NCI-H2029 treated with DMSO at 0.1 percent for 48 hours (cell line): ENCODE results near the gene TPGS1.

Source experiments
- DNase-seq: peaks from one replicate; lab custom pipeline; 2025; lab: John Stamatoyannopoulos, UW

The TPGS1 gene

GRCh38 chr19:540867-541637, 33.8 kb downstream of the TPGS1 start:
- DNase-seq: no peak

- no peak for DNase-seq
Measured at GRCh38 chr19:541699-542098, 34.4 kb downstream of the TPGS1 start.

GRCh38 chr19:542173-542866, 35.0 kb downstream of the TPGS1 start:
- DNase-seq: no peak

GRCh38 chr19:543910-544608, 36.8 kb downstream of the TPGS1 start, which contains the start of gene GZMM:
Gene GZMM (plus strand): TSS chr19:544053. CDS start chr19:544072, 19 bp downstream.
- no peak for DNase-seq

GRCh38 chr19:547117-547516, 39.8 kb downstream of the TPGS1 start:
- DNase-seq: no peak

- no peak for DNase-seq
Measured at GRCh38 chr19:547836-548720, 40.8 kb downstream of the TPGS1 start.

- DNase-seq: no peak
Measured at GRCh38 chr19:548886-549830, 41.9 kb downstream of the TPGS1 start.

GRCh38 chr19:554817-555216, 47.5 kb downstream of the TPGS1 start:
- DNase-seq: no peak

GRCh38 chr19:555474-555808, 48.1 kb downstream of the TPGS1 start:
- DNase-seq: no peak

- no peak for DNase-seq
Measured at GRCh38 chr19:556611-557382, 49.5 kb downstream of the TPGS1 start.

- DNase-seq: no peak
Measured at GRCh38 chr19:558770-559439, 51.6 kb downstream of the TPGS1 start.

GRCh38 chr19:560121-560520, 52.8 kb downstream of the TPGS1 start:
- no peak for DNase-seq

- no peak for DNase-seq
Measured at GRCh38 chr19:566403-566802, 59.1 kb downstream of the TPGS1 start.

GRCh38 chr19:566844-567243, 59.5 kb downstream of the TPGS1 start:
- DNase-seq: no peak

GRCh38 chr19:567296-567900, 60.1 kb downstream of the TPGS1 start:
- no peak for DNase-seq
